ENCODE data around the gene CD226. TPM values are rescaled to one million over a fixed set of nuclear protein-coding genes. Genes with fewer than 3 reads are reported as not detected.
"Not testable (repeated sequence)": the region's sequence is repeated elsewhere in the genome, so short reads cannot be mapped to it uniquely, and the experiment has no call there.

Gene CD226
- 1 to 10 TPM; 2.6 to 3.2 (median 2.9) TPM for polyA plus RNA-seq (ENCODE audit: insufficient read length in 3 of 3)
- long read RNA-seq, donor 1, partial matches to known transcripts, result 6 of 6 reads
- long read RNA-seq, donor 1, other reads (novel, unspliced or antisense), result 0 of 6 reads
- long read RNA-seq, donor 2, result 0 reads
- long read RNA-seq, donor 3, result 0 reads
- long read RNA-seq, donor 4, result 0 reads
- long read RNA-seq, donor 5, result 0 reads
- long read RNA-seq, donor 6, partial matches to known transcripts, result 26 of 26 reads
- long read RNA-seq, donor 6, other reads (novel, unspliced or antisense), result 0 of 26 reads
- long read RNA-seq, donor 7, result 0 reads
- long read RNA-seq, donor 8, result 0 reads
- long read RNA-seq, donor 9, result 0 reads
- long read RNA-seq, donor 10, result 0 reads
- long read RNA-seq, donor 11, result 0 reads
- long read RNA-seq, donor 12, result 0 reads
- long read RNA-seq, donor 13, result 0 reads
- long read RNA-seq, donor 14, result 0 reads
- long read RNA-seq, donor 15, result 0 reads
- long read RNA-seq, donor 16, result 0 reads

DNA sequence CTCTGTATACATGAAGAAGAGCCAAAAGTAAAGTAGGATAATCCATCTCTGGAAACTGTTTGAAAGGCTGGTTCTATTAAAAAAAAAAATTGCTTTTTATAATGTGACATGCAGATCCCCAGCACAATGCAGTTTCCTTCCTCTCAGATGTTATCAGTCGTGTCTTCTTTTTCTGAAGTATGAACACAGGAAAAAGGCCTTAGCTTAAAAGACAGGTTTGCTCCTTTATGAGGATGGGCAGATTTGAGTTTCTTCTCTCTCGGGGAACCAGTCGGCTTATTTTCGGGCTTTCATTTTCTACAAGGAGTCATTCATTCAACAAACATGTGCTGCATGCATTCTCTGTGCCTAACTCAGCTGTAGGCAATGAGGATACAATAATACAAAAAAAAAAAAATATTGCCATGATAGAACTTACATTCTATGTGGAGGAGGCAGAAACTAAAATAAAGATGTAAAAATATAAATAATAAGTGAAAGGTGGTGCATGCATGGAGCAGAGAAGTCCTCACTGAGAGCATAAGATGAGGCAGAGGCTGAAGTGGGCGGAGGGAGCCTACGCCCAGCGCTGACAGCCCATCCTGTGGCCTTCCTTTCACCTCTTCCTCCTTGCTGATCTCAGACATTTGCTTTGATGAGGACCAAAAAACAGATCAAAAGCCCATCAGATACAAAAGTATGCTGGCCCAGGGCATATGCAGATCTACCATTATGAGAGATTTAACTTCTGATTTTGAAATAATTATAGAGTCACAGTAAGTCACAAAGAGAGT, at the start of gene CD226:
TSS of gene CD226 (minus strand) at position 513 of the 773 bp plus-strand sequence. CDS start at position 46, 467 bp downstream.
- no peak for DNase-seq (ENCODE audit: extremely low read depth in 1 of 11, low read depth in 9 of 11, low spot score in 4 of 11)

DNA sequence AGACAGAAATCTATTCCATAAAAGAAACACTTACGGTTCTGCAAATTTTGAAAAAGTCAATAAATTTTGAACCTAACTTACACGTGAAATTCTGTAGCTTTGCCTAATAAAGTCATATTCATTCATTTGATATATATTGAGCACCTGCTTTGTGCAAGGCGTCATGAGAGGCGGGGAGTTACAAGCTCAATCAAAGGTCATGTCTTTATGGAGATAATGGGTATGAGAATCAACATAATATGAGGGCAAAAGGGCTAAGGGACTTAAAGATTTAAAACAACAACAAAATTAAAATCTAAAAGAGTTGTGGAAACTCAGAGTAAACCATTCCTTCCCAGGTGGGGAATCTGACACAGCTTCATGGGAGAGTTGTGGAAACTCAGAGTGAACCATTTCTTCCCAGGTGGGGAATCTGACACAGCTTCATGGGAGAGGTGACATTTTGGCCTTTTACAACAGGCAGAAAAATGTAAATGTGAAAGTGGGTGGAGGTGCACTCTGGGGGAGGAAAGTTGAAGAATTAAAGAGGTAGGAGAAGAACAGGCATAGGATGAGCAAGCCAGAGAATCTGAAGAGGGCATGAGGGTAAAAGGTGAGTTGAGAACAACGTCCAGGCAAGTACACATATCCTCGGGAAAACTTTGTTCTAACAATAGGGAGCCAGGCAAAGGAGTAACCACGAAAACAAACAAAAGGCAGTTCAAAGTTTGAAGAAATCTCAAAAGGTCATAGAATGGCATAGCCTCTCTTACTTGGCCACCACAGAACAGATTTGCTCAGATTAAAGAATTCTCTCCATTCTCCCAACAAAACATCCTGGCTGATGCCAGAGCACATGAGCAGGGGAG, 49.5 kb upstream of the CD226 start:
- no peak for DNase-seq (ENCODE audit: extremely low read depth in 1 of 11, low read depth in 9 of 11, low spot score in 4 of 11)

DNA sequence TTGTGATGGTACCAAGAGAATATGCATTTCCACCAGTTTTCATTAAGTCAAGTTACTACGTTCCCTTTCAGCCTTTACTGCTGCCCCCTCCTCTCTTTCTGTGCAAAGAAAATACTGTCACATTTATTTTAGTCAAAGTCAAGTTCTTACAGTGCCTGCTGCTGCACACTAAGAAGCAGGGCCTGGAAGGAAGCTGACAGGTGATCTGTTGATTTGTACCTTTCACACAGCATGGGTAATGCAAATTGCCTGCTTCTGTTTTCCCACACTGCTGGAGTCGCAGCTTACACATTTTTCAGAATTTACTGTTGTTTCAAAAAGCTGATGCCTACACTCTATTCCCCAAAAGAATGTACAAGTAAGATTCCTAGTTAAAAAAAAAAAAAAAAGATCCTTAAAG, 48.7 kb upstream of the CD226 start:
- no peak for DNase-seq (ENCODE audit: extremely low read depth in 1 of 11, low read depth in 9 of 11, low spot score in 4 of 11)

DNA sequence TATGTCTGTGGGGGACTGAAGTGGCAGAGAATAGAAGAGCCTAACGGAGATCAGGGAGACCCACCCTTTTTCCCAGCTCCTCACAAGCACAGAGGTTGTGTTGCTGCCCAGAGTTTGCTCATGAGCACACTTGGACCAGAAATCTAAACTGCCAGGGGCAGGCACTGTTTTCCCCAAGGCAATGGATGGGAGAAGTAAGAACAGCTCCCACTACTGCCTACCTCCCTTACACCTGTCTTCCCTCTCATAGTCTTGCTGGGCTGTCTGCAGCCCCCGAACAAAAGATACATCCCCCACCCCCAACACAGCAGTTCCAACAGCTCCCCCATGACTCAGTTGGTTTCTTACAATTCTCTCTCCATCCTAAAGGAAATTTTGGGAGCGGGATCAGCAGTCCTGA, 48.1 kb upstream of the CD226 start:
- DNase-seq (ENCODE audit: extremely low read depth in 1 of 11, low read depth in 9 of 11, low spot score in 4 of 11), result no peak

DNA sequence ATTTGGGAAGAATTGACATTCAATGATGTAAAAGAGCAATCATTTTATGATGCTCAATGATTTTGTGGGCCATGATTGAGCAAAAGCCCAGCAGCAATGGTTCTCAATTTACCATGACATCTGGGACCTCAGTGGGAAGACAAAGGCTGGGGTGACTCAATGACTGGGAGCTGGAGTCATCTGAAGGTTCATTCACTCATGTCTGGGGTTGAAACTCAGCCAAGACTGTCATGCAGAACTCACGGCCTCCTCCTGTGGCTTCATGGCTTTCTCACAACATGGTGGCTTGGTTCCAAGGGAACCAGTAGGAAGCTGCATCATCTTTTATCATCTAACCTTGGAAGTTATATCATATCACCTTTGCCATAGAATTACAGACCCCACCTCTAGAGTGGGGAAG, 45.1 kb upstream of the CD226 start:
- no peak for DNase-seq (ENCODE audit: extremely low read depth in 1 of 11, low read depth in 9 of 11, low spot score in 4 of 11)

DNA sequence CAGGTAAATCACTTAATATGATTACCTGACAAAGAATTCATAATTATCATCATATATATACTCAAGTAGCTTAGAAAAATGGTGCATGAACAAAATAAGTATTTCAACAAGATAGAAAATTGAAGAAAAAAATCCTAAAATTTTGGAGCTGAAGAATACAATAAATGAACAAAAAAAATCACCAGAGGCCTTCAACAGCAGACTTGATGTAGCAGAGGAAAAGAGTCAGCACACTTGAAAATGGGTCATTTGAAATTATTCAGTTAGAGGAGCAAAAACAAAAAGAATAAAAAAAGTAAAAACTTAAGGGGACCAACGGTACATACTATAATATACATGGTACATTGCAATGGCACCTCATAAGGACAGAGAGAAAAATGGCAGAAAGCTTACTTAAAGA, 40.2 kb upstream of the CD226 start:
- DNase-seq (ENCODE audit: extremely low read depth in 1 of 11, low read depth in 9 of 11, low spot score in 4 of 11), result no peak

DNA sequence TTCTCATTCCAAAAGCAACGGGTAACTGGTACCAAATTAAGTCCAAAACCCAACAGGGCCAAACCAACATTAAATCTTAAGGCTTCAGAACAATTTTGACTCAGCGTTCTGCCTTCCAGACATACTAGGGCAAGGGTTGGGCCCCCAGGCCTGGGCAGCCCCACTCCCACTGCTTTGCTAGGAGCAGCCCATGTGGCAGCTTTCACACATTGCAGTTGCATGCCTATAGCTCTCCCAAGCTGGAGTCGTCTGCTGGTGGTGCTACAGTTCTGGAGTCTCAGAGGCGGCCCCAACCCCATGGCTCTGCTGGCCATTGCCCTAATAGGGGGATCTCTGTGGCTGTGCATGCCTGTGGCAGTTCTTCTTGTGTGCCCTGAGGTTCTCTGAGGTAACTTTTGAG, 37.6 kb upstream of the CD226 start:
- no peak for DNase-seq (ENCODE audit: extremely low read depth in 1 of 11, low read depth in 9 of 11, low spot score in 4 of 11)

DNA sequence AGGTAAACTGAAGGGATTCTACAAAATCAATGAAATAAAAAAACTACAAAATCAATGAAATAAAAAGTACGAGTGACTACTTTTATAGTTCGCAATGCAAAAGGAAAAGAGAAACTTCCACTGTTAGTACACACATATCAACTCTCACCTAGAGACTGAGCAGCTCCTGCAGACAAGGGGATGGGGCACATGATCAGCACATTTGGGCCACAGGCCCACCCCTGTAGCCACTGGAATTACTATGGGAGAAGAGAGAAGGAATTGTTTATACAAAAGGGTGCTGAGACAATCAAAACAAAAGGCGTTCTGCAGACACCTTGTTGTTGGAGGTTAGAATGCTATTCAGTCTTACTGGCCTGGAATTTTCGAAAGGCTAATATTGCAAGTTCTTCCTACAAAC, 34.7 kb upstream of the CD226 start:
- DNase-seq (ENCODE audit: extremely low read depth in 1 of 11, low read depth in 9 of 11, low spot score in 4 of 11), result no peak

DNA sequence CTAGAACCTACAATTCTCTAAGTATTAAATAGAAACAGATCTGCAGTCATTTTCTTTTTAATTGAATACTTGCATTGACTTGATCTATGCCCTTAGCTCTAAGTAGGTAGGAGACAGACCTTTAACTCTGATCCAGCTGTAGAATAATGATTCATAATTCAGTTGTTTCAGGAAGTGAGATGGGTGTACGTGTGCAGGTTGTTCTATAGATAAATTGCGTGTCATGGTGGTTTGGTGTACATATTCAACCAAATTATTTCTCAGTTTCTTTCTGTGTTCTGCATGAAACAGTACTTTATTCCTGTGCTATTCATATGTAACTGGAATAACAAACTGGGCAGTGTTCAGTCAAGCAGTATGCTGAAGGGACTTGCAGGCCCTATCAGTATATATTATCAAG, 34.3 kb upstream of the CD226 start:
- DNase-seq (ENCODE audit: extremely low read depth in 1 of 11, low read depth in 9 of 11, low spot score in 4 of 11), result no peak

DNA sequence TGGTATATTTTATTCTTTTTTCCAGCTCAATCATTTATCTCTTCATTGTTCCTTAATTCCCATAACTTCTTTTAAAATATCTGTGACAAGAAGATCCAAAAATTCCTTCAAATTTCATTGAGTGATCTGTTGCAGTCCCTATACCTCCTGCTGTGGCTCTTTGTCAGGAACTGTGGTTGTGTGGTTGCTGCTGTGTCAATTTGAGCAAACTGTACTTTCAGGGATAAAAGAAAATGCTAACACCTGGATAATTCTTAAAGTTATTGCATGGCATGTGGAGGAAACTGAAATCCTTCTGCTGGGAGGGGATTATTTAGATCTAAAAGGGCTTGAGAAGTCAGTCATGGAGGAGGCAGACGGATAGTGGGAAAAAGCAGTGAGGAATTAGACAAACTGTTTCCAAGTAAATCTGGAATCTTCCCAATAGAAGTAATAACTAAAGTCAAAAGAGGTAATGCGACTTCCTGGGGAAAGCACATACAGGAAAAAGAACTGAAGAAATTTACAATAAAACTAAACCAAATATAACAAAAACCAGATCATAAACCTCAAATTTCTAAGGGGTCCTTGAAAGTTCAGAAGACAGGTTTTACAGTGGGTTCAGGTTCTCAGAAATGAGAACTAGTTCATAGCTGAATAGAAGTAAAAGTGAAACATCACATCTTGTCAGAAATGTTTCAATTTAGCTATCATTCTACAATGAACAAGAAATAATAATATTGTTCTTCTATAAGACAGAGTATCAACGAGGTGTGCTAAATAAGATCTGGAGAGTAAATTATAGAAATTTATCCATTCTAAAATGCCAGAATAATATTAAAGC, 33.5 kb upstream of the CD226 start:
- no peak for DNase-seq (ENCODE audit: extremely low read depth in 1 of 11, low read depth in 9 of 11, low spot score in 4 of 11)

DNA sequence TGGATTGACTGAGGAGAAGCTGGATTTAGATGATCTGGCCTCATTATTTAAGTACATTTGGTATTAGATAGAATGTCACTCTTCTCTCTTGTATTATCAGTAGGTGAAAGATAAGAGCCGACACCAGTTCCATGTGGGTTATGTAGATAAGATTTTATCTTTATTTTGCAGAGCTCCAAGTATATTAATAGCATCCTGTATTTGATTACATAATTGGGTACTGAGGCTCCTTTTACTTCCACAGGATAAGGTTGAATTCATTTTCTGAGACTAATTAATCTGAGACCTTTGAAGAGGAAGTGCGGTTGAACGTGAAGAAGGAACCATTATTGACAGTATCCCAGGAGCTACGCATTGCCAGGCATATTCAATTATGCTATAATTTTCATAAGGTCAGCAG, 32.8 kb upstream of the CD226 start:
- DNase-seq (ENCODE audit: extremely low read depth in 1 of 11, low read depth in 9 of 11, low spot score in 4 of 11), result no peak

DNA sequence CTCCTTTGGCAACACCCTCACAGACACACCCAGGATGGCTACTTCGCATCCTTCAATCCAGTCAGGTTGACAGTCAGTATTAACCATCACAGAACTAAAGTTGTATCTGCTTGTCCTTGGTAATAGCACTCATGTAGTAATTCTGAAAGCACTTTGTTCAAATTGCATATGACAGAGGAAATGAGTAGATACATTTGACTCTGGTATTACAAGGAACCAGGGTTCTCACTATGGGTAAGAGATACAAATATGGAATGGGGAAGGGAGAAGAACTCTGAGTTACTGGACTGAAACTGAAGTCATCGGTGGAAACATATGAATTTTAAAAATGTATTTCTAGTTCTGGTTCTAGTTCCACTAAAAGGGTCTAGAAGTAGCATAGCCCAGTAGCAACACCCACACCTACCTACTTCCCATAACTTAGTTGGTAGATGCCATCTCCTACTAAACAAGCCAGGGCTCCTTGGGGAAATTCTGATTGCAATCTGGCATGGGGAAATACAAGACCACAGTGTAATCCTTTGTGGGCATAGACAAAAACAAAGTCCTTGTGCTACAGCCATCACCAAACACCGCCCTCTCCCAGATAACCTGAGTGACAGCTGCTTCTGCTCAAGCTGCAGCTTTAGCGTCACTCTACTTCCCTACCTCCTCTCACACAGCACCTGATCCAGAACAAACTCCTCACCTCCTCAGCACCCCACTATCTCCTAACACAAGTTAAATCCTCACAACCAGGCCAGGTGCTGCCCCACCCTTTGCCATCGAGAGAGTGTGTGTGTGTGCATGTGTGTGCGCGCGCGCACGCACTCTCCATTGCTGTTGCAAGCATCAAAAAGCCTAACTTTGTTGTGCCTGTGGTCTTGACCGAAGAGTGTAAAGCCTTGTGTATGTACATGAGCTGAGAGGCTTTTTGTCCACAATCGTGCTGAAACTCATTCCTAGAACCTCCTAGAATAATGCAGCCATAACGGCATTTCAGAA, 31.4 kb upstream of the CD226 start:
- DNase-seq (ENCODE audit: extremely low read depth in 1 of 11, low read depth in 9 of 11, low spot score in 4 of 11), result no peak

DNA sequence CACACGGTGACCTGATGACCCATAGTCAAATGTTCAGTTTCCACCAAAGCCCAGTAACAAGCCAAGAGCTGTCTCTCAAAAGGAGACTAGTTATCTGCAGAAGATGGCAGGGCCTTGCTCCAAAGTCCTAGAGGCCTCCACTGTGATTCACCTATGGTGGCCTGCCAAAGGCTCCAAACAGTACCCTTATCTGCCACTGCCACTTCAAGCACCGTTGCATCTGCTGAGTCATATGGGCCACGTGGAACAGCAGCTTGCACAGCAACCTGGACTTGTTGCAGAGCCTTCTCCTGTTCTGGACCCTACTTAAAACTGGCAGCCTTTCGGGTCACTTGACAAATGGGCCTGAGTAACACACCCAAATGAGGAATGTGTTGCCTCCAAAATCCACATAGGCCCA, 27.6 kb upstream of the CD226 start:
- DNase-seq (ENCODE audit: extremely low read depth in 1 of 11, low read depth in 9 of 11, low spot score in 4 of 11), result not testable (repeated sequence)

DNA sequence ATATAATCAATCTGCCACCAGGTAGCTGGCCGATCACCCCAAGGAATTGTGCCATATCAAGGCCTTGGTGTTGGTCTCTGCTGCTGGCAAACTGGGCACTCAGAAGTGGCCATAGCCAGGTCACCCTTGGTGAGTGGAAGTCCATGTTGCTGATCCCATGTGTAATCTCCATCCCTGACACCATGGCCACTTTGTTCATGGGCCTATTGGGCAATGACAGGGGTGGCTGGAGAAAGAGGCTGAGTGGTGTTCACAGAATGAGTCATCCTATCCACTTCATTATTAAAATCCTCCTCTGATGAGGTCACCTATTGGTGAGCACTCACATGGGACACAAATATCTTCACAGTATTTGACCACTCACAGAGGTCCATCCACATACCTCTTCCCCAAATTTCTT, 26.7 kb upstream of the CD226 start:
- DNase-seq (ENCODE audit: extremely low read depth in 1 of 11, low read depth in 9 of 11, low spot score in 4 of 11), result no peak

DNA sequence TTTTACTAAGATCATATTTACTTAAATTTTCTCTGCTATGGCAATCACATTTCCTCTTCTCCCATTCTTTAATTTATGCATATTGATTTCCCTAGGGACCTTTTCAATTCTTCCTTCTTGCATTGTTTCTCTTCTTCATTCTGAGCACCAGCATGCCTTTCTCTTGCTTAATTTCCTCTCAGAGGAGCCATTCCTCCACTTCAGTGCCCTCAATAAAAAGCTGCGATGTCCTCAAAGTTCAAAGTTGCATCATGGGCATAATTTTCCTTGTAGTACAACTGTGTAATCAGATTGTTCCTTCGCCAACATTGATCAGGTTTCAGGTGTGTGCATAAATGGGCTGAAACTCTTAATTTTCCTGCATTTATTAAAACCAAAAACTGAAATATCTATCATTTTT, 21.8 kb upstream of the CD226 start:
- no peak for DNase-seq (ENCODE audit: extremely low read depth in 1 of 11, low read depth in 9 of 11, low spot score in 4 of 11)

DNA sequence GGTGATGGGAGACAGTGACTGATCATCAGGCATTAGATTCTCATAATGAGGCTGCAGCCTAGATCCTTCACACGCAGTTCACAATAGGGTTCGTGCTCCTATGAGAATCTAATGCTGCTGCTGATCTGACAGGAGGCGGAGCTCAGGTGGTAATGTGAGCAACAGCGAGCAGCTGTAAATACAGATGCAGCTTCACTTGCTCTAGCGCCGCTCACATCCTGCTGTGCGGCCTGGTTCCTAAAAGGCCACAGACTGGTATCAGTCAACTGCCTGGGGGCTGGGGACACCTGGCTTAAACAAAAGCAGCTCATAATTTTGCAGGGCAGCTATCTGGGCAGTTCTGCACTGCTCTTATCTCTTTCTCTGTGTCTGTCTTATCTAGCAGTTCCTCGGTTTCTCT, 20.4 kb upstream of the CD226 start:
- no peak for DNase-seq (ENCODE audit: extremely low read depth in 1 of 11, low read depth in 9 of 11, low spot score in 4 of 11)

DNA sequence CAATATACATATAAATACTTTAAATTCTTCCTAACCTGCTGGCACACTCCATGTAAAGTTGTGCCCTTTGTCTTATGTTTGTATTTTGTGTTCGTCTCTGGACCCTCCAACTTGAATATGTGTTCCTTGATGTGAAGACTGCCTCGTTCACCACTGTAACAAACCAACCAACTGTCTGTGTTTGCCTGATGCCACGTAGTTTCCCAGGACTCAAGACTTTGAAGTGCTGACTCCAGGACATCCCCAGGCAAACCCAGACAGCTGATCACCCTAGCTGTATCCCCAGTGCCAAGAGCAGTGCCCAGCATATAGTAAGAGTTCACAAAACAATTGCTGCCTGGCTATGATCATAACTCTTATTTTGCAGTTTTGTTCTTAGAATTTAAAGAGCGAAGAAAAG, 15.5 kb upstream of the CD226 start:
- no peak for DNase-seq (ENCODE audit: extremely low read depth in 1 of 11, low read depth in 9 of 11, low spot score in 4 of 11)

DNA sequence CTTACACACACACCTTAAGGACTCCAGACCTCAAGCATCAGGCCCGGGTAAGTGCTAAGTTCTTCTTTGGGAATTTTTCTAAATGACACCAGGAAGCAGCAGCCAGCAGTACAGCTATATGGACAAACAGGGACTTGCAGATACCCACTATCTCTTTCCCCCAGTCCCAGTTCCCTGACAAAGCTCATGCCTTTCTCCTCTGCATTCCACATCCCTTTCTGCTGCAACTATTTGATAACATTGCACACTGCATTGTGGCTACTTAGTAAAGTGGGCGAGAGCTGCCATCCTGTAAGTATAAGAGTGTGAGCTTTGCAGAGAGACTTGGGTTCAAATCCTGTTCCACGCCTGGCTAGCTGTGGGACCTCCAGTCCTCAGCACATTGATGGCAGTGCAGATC, 14.0 kb upstream of the CD226 start:
- DNase-seq (ENCODE audit: extremely low read depth in 1 of 11, low read depth in 9 of 11, low spot score in 4 of 11), result no peak
